NCI-H1694 treated with DMSO at 0.1 percent for 48 hours (cell line): ENCODE measurements around the gene SLC6A2.
A peak's percentile ranks its signal among the peaks of the same experiment; 100 is the strongest.

ENCODE experiments used
- DNase-seq: peaks from one replicate; lab custom pipeline; 2025; lab: John Stamatoyannopoulos, UW

Gene SLC6A2

GRCh38 chr16:55672471-55672870 is 16.7 kb downstream of the SLC6A2 start:
- no peak for DNase-seq

GRCh38 chr16:55678161-55678821 is 22.5 kb downstream of the SLC6A2 start:
- DNase-seq: no peak

- no peak for DNase-seq
Measured at GRCh38 chr16:55682086-55682485, 26.3 kb downstream of the SLC6A2 start.

- DNase-seq: no peak
Measured at GRCh38 chr16:55685973-55686372, 30.2 kb downstream of the SLC6A2 start.

- DNase-seq: no peak
Measured at GRCh38 chr16:55686671-55687070, 30.9 kb downstream of the SLC6A2 start.

- DNase-seq: no peak
Measured at GRCh38 chr16:55687802-55688201, 32.0 kb downstream of the SLC6A2 start.

GRCh38 chr16:55690841-55691240 is 35.1 kb downstream of the SLC6A2 start:
- no peak for DNase-seq

GRCh38 chr16:55691771-55692170 is 36.0 kb downstream of the SLC6A2 start:
- DNase-seq: no peak

GRCh38 chr16:55695595-55695994 is 39.8 kb downstream of the SLC6A2 start:
- DNase-seq: no peak

GRCh38 chr16:55697867-55698266 is 42.1 kb downstream of the SLC6A2 start:
- DNase-seq: no peak

- DNase-seq: no peak
Measured at GRCh38 chr16:55698331-55698730, 42.5 kb downstream of the SLC6A2 start.

GRCh38 chr16:55698946-55699345 is 43.2 kb downstream of the SLC6A2 start:
- DNase-seq: no peak

GRCh38 chr16:55699616-55700015 is 43.8 kb downstream of the SLC6A2 start:
- DNase-seq: no peak

GRCh38 chr16:55700067-55700466 is 44.3 kb downstream of the SLC6A2 start:
- DNase-seq: no peak

- DNase-seq: no peak
Measured at GRCh38 chr16:55700961-55701360, 45.2 kb downstream of the SLC6A2 start.

GRCh38 chr16:55701442-55702319 is 45.9 kb downstream of the SLC6A2 start:
- DNase-seq: peak; percentile 55

GRCh38 chr16:55703003-55704001 is 47.5 kb downstream of the SLC6A2 start:
- DNase-seq: peak; percentile 65

GRCh38 chr16:55706739-55707384 is 51.1 kb downstream of the SLC6A2 start:
- DNase-seq: no peak

- no peak for DNase-seq
Measured at GRCh38 chr16:55709801-55710200, 54.0 kb downstream of the SLC6A2 start.

- DNase-seq: no peak
Measured at GRCh38 chr16:55710466-55710865, 54.7 kb downstream of the SLC6A2 start.
